OCI-LY7 (cell line): Measurements from ENCODE around the gene ADORA2A.

Experiments used
- CTCF ChIP-seq: fragments of 200-600 bp; sonication (generic); conservative IDR thresholded peaks from 2 replicates; pipeline ENCODE4 v1.5.1; 2014; ENCODE audit warnings: mild to moderate bottlenecking, antibody characterized with exemption, low read length, moderate library complexity, mixed read lengths
- EZH2phosphoT487 ChIP-seq: fragments of 200-600 bp; sonication (generic); IDR thresholded peaks from 2 replicates; pipeline ENCODE4 v1.6.1; 2018; ENCODE audit warnings: low read depth, borderline replicate concordance, mild to moderate bottlenecking, mixed run types, antibody characterized with exemption, low read length, moderate library complexity, mixed read lengths

- TF ChIP-seq CTCF (no peak), EZH2phosphoT487 (no peak)
These were observed 18.8 kb upstream of the ADORA2A start for GRCh38 chr22:24408630-24409029.
